HG03439 (cell line): ENCODE results near the gene PNCK.
"Not testable (repeated sequence)": the region's sequence is repeated elsewhere in the genome, so short reads cannot be mapped to it uniquely, and the experiment has no call there.

Source experiments
- ATAC-seq: cut with Tn5 transposase; IDR thresholded peaks from one replicate; pipeline ENCODE4 v1.9.1; 2021; ENCODE audit warnings: mild to moderate bottlenecking, moderate library complexity; ENCODE audit not compliant: unreplicated experiment

PNCK gene

DNA sequence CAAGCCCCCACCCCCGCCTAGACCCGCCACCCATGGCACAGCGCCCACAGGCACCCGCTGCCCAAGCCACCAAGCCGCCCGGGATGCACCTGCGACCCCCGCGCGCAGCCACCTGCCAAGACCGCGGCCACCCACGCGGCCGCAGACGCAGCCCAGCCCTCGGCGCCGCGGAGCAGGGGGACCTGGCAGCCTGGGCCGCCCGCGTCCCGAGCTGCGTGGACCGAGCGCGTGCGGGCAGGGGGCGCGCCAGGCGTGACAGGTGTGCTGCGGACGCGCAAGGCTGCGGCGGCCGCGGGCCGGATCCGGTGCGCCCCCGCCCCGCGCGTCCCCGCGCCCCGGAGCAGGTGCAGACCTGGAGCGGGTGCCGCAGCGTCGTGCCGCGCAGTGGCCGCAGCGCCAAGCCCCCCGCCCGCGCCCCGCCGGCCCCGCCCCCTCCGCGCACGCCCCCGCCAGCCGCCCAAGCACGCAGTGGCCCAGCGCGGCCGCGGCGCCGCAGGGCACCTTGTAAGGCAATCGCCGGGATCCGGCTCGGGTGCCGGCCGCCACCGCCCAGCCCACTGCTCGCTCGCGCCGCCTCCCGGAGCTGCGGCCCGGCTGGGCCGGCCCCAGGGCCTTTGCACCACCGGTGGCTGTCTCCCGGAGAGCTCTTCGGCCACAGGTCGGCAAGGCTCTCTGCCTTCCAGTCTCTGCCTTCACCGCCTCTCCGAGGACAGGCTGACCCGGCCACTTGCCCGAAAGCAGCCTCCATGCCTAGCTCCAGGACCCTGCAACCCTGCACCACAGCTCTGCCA lies at the start of gene PNCK:
TSS of gene PNCK (minus strand) at position 386 of the 791 bp plus-strand sequence. CDS start 737 bp downstream, outside the sequence.
- no peak for ATAC-seq

DNA sequence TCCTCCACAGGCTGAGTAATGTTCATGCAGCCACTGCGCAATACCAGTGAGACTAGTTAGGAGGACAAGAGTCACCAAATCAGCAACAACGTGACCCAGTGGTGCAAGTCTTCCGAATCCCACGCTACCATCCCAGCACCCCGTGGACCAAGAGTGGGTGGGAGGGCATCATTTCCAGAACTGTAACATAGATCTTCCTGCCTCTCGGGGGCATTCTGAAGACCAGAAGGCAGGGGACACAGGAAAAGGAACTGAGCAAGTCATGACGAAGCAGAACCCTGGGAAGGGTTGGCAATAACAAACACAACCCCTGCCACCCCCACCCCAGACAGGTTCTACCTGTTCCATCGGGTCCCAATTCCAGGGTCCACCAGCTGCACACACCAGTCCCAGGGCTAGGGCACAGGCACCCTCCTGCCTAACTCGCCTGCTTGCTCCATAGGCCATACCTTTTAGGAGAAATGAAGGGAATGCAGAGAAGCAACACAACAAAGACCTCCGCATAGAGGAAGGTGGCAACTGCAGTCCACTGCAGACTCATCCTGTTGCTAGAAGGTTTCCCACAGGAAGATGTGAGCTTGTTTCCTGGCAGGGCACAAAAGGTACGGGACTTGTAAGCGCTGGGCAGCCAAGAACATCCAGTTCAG lies 49.2 kb upstream of the PNCK start:
- no peak for ATAC-seq

DNA sequence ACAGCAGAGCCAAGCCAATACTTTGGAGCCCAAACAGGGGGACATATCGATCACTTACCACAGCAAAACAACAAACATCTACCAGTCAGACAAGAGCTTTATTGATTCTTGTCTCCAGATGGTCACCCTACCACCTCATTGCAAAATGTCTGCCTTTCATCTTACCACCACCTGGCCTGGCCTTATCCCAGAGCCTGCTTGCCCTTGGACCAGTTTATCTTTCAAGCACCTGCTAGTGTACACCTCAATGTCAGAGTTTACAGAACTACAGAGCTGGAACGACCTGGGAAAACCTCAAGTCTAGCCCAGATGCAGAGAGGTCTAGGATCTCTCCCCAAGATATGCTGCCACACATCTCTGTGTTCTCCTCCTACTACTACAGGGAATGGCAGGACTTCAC lies 46.1 kb upstream of the PNCK start:
- no peak for ATAC-seq

DNA sequence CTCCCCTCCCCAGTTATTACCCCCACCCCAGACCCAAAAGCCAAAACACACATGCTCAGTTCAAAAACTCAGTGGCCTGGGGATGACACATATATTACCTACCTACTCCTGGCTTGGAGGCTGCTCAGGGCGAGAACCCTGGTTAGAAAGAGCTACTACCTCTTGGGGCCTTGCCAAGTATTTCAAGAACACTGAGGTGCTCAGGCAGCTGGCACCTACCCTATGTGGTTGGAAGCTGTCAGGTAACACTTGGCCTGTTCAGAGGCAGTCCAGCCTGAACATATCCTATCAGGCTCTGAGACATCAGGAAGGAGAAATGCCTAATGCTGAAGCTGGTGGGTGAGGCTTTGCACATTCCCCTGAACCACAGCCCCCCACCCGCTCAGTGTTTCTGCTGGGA lies 45.6 kb upstream of the PNCK start:
- no peak for ATAC-seq

DNA sequence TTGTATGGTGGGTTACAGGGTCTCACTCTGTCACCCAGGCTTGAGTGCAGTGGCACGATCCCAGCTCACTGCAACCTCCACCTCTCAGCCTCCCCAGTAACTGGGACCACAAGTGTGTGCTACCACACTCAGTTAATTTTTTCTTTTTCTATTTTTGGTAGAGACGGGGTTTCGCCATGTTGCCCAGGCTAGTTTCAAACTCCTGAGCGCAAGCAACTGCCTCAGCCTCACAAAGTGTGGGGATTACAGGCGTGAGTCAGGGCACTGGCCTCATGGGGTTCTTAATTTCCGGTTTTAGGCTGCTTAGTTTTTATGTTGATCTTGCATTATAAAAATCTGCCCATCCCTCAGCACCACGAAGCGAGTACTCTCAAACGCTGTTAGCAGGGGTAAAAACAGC lies 43.8 kb upstream of the PNCK start:
- ATAC-seq = no peak

DNA sequence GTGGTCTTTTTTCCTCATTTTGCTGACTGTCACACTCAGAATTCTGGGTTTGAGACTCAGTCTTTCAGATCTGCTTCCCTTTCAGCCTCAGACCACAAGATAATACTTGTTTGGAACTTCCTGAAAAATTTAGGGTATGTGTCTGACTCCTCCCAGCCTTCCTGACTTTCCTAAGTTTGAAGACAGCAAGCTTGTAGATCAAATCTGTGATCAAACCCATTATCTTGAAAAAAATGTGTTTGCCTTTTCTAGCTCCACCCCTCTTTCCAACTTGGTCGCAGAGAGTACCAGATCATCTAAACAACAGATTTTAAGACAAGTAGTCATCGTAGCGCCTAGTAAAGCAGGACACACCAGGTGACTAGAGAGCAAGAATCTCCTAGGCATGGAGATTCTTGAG lies 40.6 kb upstream of the PNCK start:
- no peak for ATAC-seq

DNA sequence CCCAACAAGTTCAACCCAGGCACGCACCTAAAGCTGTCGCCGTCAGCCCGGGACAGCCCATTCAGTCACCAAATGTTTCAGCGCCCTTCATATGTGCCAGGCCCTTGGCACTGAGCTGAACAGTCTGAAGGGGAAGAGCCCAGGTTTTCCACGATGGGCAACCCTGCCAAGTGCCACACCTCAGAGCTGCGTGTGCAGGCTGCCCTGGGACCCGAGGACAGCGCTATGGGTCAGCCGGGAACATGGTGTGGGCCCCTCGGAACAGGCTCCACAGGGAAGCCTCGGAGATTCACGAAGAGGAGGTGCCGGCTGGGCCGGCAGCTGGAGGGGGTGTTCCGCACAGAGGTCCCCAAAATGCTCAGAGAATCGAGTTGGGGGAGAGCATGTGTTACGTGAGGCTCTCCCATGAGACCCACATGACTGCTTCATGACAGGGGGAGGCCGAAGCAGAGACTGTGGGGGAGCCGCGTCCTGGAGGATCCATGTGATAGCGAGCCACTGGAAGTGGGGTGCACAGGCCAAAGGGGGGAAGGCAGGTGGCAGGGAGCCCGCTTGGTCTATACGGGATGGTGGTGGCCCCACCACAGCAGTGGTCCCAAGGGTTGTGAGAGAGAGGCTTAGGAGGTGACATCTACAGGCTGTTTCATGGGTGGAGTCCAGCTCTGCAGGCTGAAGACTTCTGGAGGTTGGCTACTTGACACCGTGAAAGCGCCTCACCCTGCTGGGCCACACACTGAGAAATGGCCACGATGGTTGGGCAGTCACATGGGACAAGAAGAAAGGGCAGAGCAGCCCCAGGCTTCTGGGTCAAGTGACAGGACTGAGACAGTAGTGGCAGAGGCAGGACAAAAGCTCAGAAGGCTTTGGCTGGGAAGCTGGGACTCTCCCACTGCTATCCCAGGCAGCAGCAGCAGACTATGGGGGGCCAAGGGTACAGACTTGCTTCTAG lies 36.4 kb upstream of the PNCK start:
- ATAC-seq = no peak

DNA sequence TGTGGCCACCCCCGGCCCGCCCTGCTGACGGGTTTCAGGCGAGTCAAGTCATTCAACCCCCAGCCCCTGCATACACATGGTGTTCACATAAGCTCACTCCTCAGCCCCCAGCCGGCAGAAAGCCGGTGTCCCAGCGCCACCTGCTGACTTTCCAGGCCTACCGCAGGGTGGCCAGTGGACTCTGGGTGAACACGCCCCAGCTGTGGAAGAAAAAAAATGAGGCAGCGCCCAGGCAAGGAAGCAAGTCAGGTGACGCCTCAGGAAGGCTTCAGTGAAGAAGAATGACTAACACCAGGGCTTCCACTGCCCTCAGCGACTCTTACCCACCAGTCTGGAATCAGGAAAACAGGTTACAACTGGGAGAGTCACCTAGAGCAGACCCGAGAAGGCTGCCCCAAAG lies 34.8 kb upstream of the PNCK start:
- ATAC-seq = no peak

DNA sequence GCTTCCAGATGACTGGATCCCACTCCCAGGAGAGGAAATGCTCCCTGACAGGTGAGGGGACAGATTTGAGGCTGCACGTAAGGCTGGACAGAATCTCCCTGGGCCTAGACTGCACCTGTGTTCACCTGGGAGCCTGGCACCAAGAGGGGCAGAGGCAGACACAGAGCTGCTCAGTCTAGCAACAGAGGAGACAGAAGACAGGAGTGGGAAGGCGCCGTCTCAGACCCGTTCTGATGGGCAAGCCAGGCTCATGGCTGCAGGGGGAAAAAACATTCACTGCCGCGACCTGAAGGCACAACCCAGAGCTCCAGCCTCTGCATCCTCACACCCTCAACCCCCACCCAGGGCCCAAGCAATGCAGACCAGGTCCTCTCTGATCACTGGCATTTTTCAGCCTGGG lies 33.8 kb upstream of the PNCK start:
- no peak for ATAC-seq

DNA sequence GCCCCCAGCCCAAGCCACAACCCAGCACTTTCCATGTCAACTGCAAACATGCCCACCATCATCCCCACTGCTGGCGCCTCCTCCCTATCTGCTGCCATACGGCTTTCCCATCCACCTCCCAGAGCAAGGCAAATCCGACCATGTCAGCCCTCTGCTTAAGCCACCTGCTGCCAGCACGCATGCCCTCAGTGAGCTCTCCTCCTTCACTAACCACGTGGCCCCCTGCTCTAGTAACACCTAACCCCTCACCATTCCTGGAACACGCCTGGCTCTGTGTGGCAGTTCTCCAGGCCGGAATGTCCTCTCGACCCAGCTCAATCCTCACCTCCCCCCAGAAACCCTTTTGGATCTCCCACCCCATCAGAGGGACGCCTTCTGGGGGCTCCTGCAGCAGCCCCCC lies 33.2 kb upstream of the PNCK start:
- no peak for ATAC-seq

DNA sequence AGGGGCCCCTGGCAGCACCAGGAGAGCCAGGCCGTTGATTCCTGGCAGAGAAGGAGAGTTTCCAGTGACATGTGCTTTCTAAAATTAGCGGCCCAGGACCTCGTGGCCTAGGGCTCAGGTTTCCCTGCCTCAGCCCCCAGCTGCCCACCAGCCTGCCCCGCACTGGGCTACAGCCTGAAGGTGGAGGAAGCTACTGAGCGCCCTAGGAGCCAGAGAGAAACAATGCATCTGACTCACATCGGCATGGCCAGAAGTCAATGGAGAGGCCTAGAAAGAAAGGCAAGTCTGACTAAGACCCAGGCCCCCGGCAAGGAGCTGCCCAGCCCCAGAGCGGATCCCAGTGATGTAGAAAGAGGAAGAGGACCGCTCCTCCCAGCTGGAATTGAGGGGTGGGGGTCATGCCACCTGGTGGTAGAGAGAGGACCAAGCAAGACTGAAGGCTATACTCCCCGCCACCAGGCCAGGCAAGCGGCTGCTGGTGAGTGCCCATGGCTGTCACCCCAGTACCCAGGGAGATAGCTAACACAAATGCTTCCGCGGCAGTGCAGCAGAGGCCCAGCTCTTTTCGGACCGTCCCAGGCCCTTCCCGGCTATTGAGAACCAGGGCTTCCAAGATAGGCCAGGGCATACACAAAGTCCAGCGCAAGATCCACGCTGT lies 31.9 kb upstream of the PNCK start:
- ATAC-seq = not testable (repeated sequence)

DNA sequence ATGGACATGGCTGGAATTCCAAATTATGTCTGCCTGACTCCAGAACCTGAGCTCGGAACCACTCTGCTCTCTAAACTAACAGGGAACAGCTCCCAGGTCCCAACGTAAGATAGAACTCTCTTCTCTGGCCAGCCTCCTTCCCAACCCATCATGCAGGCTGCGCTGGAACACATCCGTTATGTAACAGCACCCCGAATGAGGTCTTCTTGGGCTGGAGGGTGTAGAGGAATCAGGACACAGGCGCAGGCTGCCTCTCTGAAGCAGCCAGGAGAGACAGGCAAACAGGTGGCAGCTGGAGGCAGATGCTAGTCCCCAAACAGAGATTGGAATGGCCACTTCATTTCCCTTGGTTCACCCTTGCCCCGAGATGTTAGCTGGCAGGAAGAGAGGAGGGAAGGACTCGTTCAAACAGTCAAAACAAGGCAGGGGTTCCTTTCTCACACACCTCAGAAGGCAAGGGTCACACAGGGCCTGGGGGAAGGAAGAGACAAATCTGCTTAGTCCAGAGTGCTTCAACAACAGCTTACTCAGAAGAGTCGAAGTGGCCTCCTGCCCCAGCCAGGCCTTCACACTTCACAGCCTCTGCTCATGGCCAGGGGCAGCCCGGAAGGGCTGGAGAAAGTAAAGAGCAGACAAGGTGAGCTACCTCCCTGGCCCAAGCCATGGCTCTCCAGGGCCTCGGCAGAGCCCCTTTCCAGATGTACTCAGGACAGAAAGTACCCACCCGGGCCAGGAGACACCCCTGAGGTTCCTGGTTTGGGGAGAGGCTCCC lies 31.2 kb upstream of the PNCK start:
- ATAC-seq = not testable (repeated sequence)

DNA sequence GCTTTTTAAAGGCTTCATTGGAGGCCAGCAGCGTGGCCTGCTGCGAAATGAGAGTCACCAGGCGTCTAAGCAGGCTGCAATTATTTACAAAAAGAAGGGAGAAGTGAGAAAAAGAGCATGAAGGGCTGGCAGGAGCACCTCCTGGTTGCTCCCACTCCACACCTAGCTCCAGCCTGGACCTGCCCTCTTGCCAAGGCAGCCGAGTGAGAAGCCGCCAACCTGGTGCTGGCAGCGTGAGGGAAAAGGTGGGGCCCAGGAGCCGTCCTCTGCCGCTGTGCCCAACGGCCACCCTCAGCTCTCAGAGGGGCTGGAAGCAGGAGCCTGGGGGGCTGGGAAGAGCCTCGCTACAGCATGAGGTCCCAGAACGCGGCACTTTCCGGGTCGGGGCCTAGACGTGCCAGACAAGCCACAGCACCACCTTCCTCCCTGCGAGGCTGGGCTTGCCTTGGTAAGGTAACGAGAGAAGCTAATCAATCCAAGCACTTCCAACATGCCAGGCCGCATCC lies 30.5 kb upstream of the PNCK start:
- no peak for ATAC-seq

DNA sequence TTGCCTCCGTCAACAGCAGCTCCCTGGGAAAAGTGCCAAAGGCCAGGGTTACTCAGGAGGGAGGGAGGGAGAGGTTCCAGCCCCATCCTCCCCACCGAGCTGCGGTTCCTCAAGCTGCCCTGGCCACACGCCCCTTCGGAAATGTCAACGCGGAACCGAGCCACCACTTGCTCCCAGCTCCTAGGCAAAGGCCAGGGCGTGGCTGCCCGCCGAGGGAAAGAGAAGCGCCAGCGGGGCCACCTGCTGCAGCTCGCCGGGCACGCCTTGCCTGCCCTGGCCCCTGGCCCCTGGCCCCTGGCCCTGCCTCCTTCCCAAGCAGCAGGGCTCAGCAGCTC lies 29.4 kb upstream of the PNCK start:
- ATAC-seq = no peak

DNA sequence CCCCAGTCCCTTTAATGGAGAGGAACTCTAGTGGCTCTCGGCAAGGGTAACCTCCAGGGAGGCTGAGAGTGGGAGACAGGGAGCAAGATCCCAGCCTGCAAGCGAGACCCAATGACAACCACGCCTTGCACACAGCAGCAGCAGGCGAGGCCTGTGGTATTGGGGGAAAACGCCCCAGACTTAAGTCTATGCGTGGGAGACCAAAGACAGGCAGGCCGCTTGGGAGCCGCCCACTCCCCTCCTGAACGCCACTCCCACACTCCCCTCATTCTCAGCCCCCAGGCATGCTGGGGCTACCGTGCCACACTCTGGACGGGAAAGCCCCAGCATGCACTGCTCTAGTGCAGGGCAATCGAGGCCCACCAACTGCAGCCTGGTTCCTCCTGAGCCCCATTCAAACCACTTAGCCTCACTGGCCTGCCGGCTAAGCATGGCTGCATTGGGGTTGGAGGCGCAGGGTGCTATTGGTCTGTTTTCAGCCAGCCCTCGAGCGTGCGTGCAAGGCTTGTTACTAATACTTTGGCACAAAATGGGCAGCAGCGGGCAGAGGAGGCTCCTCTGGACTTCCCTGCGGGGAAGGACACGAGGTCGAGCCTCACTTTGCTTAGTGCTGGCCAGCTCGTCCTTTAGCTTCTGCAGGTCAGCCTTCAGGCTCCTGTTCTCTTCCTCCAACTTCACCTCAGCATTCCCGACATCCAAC lies 28.9 kb upstream of the PNCK start:
- no peak for ATAC-seq

DNA sequence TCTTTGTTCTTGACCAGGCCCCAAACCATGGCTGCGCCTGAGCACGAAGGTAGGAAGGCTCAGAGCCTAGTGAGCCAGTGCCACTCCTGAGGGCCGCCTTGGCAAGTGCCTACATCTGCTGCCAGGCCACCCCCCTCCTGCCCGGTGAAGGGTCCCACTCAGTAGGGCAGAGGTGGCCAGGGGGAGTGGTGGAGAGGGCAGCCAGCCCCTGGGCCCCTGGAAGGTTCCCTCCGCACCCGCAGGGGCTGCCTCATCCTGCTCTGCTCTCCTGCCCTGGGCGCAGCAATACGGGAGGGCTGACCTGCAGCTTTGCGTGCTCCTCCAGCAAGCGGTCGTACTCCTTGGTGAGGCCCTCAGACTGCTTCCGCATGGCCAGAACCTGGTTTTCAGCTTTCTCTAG lies 28.1 kb upstream of the PNCK start:
- no peak for ATAC-seq

DNA sequence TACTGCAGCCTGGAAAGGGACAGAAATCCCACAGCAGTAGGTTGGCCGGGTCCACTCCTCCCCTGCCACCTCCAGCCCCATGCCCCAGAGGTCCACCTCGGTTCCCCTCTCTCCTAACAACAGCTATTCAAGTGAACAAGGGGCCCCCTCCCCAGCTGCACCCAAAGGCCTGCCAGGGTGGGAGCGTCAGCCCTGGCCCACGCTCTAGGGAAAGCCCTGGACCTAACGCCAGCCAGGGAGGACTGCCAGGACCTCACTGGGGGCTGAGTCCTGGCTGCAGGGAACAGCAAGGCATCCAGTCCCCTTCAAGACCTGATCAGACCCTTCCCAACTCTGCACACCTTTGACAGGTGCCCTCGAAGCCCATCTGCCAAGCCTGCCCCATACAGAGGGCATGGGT lies 27.4 kb upstream of the PNCK start:
- ATAC-seq = no peak

DNA sequence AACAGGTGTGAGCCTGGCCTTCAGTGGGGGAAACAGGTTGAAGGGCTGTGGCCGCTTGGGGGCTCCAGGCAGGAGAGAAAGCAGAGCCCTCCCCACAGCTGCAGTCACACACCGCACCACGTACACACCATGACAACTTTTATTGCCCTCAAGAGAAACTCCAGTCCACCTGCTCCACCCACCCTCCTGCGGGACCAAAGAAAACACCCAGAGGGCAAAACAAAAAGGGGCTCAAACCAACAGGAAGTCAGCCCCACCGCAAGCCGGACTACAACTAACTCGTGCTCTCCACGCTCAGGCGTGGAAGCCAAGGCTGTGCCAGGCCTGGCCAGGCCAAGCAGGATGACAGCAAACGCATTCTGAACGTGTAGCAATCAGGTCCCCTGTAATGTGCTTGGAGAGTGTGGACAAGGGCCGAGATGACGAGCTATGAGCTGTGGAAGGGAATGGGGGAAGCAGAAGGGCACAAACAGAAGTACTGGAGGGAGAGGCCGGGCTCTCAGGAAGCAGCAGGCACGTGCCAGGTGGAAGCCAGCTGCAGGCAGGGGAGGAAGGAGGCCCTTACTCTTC lies 26.8 kb upstream of the PNCK start:
- no peak for ATAC-seq

DNA sequence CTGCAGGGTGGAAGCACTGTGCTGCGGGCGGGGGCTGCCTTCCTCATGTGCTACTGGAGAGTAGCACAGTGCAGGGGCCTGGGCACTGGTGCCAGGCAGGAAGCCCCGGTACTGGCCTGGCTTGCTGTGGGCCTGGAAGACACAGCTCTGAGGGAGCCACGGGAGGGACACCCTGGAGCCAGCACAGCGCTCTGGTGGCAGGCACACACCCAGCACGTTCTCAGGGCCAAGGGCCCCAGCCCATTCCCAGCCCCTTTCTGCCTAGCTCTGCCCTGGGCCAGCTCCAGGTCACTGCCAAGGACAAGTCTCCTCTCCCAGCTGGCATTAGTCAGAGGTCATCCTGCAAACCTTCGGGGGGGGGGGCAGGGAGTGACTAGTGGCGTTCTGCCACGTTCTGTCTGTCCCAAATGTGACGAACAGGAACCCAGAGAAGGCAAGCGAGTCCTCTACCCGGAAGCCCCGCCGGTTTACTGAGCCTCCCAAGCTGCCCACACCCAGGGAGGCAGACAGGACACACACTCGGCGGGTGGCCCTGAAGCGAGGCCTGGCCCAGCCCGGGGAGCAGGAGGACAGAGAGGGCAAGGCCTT lies 26.3 kb upstream of the PNCK start:
- ATAC-seq = not testable (repeated sequence)
